GM04503 (cell line): ENCODE results near the gene GCHFR.

ENCODE experiments used
- DNase-seq: peaks from one replicate; pipeline ENCODE4 v3.0.0-alpha.2; 2012; ENCODE audit warnings: low read depth

GCHFR gene

GRCh38 chr15:40775740-40776536, 12.1 kb downstream of the GCHFR start:
- DNase-seq = no peak

- DNase-seq = peak; percentile 49
Observed at GRCh38 chr15:40776537-40777141, 12.8 kb downstream of the GCHFR start.

- DNase-seq = no peak
Observed at GRCh38 chr15:40782609-40783227, 18.9 kb downstream of the GCHFR start.

DNA sequence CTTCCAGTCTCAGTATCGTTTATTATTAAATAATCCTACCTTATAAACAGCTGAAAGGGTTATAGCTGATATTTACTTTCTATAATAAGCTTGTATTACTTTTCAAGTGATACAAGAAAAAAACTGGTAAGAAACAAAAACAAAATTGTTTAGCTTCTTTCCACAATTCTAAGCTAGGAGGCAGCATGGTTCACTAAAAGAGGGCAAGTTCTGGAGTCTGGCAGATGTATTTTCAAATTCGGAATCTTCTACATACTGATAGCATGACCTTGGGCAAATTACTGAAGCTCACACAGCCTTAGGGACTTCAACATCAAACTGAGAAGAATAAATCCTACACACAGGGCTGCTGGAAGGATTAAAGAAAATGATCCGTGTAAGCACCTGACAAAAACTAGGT, 21.3 kb downstream of the GCHFR start:
- DNase-seq = no peak

GRCh38 chr15:40785814-40786213, 21.9 kb downstream of the GCHFR start:
- DNase-seq = no peak

DNA sequence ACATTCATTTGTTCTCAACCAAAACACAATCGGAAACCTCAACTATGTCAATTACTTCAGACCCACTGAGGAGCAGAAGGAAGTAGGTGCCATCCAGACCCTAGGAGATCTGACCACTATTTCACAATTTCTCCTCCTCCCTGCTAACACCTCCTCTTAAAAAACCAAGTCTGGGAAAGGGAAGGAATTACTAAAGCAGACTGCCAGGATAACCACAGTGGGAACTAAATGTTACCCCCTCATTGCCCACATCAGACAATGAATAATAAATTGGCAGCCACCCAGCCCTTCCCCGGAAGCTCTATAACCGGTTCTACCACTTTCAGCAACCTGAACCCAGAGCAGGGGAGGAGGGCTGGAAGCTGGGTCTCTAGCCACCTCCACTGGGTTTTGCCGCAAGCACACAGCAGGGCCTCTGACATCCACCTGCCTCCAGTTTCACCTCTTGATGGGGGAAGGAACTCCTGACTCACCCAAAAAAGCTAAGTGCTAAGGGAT, 23.5 kb downstream of the GCHFR start:
- no peak for DNase-seq

DNA sequence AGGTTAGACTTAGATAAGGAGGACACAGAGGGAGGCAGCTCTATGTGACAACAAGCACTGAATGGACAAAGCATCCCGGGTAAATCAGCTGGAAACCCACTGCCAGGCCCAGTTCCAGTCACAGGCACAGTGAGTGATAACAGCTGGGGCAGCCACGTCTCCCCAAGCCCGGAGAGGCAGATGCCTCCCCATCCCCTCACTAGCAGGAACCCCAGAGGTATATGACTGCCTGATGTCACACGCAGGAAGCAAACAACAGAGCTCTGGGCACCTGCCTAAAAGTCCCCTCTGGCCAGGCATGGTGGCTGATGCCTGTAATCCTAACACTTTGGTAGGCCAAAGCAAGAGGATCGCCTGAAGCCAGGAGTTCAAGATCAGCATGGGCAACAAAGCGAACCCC, 24.1 kb downstream of the GCHFR start:
- DNase-seq = no peak

DNA sequence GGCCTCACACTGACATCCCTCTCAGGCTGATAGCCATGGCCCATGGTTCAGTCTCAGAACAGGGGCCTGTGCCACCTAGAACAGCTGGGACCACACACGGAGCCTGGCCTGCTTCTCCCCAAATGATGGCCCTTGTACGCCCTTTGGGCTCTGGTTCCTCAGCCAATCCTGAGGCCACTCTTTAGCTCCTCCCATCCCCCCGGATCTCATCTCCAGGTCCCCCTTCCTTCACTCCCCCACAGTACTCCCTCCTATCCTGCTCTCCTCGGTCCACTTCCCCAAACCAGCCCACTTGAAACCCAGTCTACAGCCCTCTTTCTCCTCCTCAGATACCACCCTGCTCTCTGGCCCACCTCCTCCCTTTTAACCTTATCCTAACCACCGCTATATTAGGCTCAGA, 25.3 kb downstream of the GCHFR start:
- DNase-seq = no peak

DNA sequence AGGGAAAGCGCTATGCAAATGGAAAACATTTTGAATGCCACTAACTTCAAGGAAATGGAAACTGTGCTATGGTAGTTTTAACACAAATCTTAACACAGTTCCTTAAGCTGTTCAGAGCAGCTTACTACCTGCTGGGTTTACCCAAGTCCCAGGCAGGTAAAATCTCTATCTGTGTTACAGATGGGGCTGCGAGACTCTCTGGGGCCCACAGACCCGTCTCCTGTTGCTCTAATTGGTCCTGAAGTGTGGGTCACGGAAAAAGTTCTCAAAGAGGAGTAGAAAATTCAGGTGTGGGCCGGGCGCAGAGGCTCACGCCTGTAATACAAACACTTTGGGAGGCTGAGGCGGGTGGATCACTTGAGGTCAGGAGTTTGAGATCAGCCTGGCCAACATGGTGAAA, 26.1 kb downstream of the GCHFR start:
- no peak for DNase-seq

DNA sequence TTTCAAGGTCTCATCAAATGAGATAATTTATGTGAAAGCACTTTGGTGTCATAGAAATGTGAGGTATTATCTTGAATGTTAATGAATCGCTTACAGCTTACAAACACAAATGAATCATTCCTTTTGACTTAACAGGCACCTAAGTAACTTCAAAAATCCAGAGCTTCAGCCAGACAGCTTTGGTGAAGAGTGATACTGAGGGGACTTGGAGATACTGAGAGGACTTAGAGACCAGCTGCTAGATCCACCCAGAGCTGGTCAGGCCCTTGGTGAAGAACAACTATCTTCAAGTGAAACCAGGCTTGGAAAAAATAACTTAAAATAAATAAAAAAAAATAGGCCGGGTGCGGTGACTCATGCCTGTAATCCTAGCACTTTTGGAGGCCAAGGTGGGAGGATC, 26.9 kb downstream of the GCHFR start:
- no peak for DNase-seq

DNA sequence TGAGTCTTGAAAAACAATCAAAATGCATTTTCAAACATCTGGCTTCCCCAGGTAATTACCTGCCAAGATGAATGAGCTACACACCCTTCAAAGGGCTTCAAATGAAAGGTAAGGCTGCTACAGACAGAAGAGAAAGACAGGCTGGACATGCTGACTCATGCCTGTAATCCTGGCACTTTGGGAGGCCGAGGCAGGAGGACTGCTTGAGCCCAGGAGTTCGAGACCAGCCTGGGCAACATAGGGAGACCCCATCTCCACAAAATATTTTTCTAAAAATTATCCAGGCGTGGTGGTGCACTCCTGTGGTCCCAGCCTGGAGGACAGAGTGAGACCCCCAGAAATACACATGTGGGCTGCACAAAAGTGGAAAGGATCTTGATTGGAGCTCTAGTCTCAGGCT, 28.5 kb downstream of the GCHFR start:
- no peak for DNase-seq

GRCh38 chr15:40793216-40793989, 29.5 kb downstream of the GCHFR start:
- DNase-seq = peak; percentile 69

DNA sequence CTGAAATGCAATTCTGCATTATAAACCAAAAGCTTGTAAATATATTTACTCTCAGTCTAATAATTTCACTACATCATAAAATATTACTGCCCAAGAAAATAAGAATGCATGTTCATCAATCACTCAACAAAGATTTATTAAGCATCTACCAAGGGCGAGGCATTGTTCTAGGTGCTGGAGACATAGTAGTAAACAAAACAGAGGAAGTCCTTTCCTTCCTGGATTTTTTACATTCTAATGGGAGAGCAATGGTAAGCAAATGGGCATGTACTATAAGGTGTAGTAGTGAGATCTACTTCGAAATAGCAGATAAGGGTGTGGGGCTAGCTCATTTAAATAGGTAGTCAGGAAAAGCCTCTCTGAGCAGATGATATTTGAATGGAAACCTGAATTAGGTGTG, 32.2 kb downstream of the GCHFR start:
- DNase-seq = no peak

- DNase-seq = no peak
Observed at GRCh38 chr15:40796512-40796911, 32.6 kb downstream of the GCHFR start.

DNA sequence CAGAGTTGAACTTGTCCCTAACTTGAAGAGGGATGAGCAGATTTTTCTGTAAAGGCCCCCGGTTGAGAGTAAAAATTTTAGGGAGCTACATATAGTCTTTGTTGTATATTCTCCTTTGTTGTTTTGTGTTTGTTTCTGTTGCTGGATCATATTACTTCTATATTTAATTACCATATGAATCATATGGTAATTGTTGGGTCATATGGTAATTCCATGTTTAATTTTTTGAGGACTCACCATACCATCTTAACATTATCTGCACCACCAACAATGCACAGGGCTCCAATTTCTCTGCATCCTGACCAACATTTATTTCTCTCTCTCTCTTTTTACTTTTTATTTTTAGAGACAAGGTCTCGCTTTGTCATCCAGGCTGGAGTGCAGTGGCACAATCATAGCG, 35.7 kb downstream of the GCHFR start:
- DNase-seq = no peak

DNA sequence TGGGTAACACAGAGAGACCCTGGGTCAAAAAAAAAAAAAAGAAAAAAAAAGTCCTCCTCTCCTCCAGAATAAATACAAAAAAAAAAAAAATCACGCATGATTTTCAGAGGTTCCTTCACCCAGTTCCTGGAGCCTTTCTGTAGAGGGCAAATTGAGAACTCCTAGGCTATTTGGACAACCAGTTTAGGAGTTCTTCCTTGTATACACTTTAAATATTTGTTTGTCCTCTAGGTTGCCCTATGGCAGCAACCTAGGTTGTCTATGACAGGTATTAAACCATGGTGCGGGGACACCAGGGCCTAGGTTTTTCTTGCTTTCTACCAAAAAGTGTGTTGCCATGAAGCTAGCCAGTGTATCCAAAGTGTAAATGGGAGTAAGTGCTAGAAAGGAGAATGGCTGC, 39.2 kb downstream of the GCHFR start:
- no peak for DNase-seq

- no peak for DNase-seq
Observed at GRCh38 chr15:40803688-40804087, 39.8 kb downstream of the GCHFR start.

DNA sequence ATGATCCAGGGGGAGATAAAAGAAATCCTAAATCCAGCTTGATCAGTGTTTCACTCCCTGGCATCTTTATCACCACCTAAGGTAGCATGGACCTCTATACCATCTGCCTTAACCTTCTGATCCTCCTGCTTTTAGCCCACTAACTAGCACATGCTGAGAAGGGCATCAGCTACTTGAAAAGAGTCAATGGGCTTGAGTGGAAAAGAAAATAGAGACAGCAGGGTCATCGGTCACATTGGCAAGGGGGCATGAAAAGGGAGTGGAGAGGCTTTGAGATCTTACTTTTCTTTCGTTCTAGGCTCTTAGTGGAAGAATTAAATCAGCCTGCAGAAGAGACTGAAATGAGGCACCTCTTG, 42.8 kb downstream of the GCHFR start:
- no peak for DNase-seq

GRCh38 chr15:40807028-40807887, 43.4 kb downstream of the GCHFR start, which contains the start of the genes DNAJC17 and ZFYVE19:
DNAJC17 (minus strand) TSS chr15:40807473; CDS start chr15:40807446, 27 bp downstream.
ZFYVE19 (plus strand) TSS chr15:40807089; CDS start chr15:40807590, 501 bp downstream.
- peak; percentile 90 for DNase-seq

DNA sequence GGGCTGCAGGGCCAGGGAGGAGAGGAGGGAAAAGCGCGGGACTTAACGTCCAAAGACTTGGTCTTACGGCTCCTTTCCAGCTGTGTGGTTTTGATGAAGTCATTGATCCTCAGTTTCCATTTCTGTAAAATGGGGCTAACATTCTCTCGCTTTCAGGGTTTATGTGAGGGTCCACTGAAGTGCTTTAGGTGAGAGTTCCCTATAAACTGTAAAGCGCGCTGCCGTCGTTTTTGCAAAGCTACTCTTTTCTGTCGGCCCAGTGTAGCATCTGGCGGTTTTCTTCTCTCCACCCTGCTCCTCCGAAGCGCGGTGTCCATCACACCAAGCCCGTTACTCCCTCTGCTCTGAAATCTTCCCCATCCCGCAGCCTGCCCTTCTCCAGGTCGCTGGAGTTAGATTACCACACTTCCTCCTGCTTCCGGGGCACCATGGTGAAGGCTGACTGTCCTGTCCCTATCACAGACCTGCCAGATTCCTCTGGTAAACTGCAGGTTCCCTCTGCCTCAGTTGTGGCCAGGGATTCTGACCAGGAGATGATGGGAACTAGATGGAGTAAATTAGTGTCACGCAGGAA, 44.1 kb downstream of the GCHFR start:
- no peak for DNase-seq

DNA sequence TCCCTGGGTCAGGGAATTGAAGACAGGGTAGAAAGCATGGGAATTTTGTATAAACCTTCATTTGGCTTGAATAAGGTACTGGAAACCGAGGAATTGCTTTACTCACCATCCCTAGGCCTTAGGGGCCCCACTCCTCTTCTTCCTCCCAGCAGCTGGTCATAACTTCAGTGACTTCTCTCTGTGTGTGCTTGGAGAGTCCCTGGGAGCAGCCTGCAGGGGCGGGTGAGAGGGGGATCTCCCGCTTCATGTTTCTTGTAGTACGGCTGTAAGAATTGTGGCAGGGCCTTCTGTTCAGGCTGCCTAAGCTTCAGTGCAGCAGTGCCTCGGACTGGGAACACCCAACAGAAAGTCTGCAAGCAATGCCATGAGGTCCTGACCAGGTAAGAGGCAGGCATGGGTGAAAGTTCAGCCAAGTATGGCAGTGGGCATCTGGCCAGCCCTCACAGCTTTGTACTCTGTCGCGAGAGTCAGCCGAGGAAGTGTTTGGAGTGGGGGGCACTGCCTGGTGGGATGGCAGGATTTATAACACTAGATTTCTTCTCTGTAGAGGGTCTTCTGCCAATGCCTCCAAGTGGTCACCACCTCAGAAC, 45.1 kb downstream of the GCHFR start:
- DNase-seq = no peak
